Measurements from ENCODE around the gene SLC30A7. TPM values are rescaled to one million over a fixed set of nuclear protein-coding genes. Genes with fewer than 3 reads are reported as not detected.
A peak's percentile ranks its signal among the peaks of the same experiment; 100 is the strongest.

SLC30A7 gene
- total RNA-seq, 2 experiments from 2014 or later = 21.6 to 21.7 TPM

DNA sequence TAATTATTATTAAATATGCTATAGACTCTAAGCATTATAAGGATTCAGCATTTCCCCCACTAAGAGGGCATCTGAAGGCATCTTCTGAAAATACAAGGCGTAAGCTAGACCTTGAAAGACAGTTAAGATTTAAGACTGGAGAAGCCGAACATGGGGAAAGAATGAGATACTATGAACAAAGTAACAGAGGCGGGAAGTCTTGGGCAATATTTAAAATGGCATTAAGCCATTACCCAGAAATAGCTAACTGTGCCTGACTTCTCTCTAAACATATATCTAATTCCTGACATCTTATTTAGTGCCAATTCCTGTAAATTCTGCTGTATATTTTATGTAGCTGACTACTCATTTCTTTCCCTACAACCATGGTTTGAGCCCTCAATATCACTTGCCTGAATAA is 108.8 kb downstream of the SLC30A7 start:
- ChIA-PET POLR2A (interaction anchor here (0.6 to 1.2 kb wide), 5 partner anchors 9 to 251 kb away, joined by 3 to 6 read pairs (median 3); no protein-coding TSS in a partner anchor), CTCF (interaction anchor here (1.2 to 2.6 kb wide), 3 partner anchors 9 to 284 kb away, joined by 3 to 6 read pairs (median 4); no protein-coding TSS in a partner anchor)
- Histone ChIP-seq H3K9me3 (ENCODE audit: control insufficient read depth in 1 of 2, insufficient read depth in 1 of 2, low read length in 2 of 2) (no peaks in the 10 kb centered on the region), H3K4me1 (ENCODE audit: insufficient read depth, low read length) (peaks cover 17% of the 10 kb centered on the region), H3K36me3 (ENCODE audit: insufficient read depth, low read length) (peaks cover 5% of the 10 kb centered on the region), H3K4me3 (ENCODE audit: low read length) (no peak overlapping the region), H3K27me3 (ENCODE audit: control insufficient read depth in 1 of 2, insufficient read depth in 2 of 2, low read length in 2 of 2) (no peaks in the 10 kb centered on the region), H3K27ac (ENCODE audit: low read depth in 1 of 2, low read length in 2 of 2) (no peak overlapping the region)
- no peak for DNase-seq
- TF ChIP-seq, protein P1, sequence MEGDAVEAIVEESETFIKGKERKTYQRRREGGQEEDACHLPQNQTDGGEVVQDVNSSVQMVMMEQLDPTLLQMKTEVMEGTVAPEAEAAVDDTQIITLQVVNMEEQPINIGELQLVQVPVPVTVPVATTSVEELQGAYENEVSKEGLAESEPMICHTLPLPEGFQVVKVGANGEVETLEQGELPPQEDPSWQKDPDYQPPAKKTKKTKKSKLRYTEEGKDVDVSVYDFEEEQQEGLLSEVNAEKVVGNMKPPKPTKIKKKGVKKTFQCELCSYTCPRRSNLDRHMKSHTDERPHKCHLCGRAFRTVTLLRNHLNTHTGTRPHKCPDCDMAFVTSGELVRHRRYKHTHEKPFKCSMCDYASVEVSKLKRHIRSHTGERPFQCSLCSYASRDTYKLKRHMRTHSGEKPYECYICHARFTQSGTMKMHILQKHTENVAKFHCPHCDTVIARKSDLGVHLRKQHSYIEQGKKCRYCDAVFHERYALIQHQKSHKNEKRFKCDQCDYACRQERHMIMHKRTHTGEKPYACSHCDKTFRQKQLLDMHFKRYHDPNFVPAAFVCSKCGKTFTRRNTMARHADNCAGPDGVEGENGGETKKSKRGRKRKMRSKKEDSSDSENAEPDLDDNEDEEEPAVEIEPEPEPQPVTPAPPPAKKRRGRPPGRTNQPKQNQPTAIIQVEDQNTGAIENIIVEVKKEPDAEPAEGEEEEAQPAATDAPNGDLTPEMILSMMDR (IDR thresholded peaks at IDR 0.05) = no peak
- intact Hi-C loops (cut with DNase I, micrococcal nuclease) = loop anchor here in 1 of 2 experiments (5.0 kb wide), 1 partner anchor 77 kb away; no protein-coding TSS in a partner anchor
- H3K9me3 Mint-ChIP-seq = no peaks in the 10 kb centered on the region
- peaks cover 53% of the 10 kb centered on the region for H3K36me3 Mint-ChIP-seq (ENCODE audit: low read depth)
- peak overlapping the region; percentile 57 for H3K27ac Mint-ChIP-seq
- H3K4me1 Mint-ChIP-seq (ENCODE audit: low read depth) = peaks cover 84% of the 10 kb centered on the region
- H3K27me3 Mint-ChIP-seq = no peaks in the 10 kb centered on the region
- H3K4me3 Mint-ChIP-seq = no peak overlapping the region
- no peak for ATAC-seq (ENCODE audit: poor library complexity)

- Mint-ChIP-seq H3K4me1 (ENCODE audit: low read depth) (peaks cover 87% of the 10 kb centered on the region), H3K9me3 (no peaks in the 10 kb centered on the region), H3K27me3 (no peaks in the 10 kb centered on the region), H3K36me3 (ENCODE audit: low read depth) (peaks cover 55% of the 10 kb centered on the region), H3K4me3 (peak overlapping the region; percentile 38), H3K27ac (peak overlapping the region; percentile 57)
- H3K4me3 ChIP-seq (ENCODE audit: low read length) = no peak overlapping the region
- H3K4me1 ChIP-seq (ENCODE audit: insufficient read depth, low read length) = peaks cover 17% of the 10 kb centered on the region
- no peaks in the 10 kb centered on the region for H3K27me3 ChIP-seq (ENCODE audit: control insufficient read depth in 1 of 2, insufficient read depth in 2 of 2, low read length in 2 of 2)
- DNase-seq = peak in 3 of 14 experiments; percentile 26 to 46 (median 34)
- TF ChIP-seq, protein P1 (IDR thresholded peaks at IDR 0.05) = no peak
- ATAC-seq (ENCODE audit: poor library complexity) = peak; percentile 55
- peaks cover 9% of the 10 kb centered on the region for H3K36me3 ChIP-seq (ENCODE audit: insufficient read depth, low read length)
- ChIA-PET POLR2A (interaction anchor here (0.6 to 1.2 kb wide), 4 partner anchors 8 to 251 kb away, joined by 3 to 6 read pairs (median 4); no protein-coding TSS in a partner anchor), CTCF (interaction anchor here (1.2 to 2.6 kb wide), 3 partner anchors 10 to 283 kb away, joined by 3 to 6 read pairs (median 4); no protein-coding TSS in a partner anchor)
- intact Hi-C loops (cut with DNase I, micrococcal nuclease) = loop anchor here in 1 of 2 experiments (5.0 kb wide), 1 partner anchor 78 kb away; no protein-coding TSS in a partner anchor
- no peaks in the 10 kb centered on the region for H3K9me3 ChIP-seq (ENCODE audit: control insufficient read depth in 1 of 2, insufficient read depth in 1 of 2, low read length in 2 of 2)
- no peak overlapping the region for H3K27ac ChIP-seq (ENCODE audit: low read depth in 1 of 2, low read length in 2 of 2)
Measured at GRCh38 chr1:101005183-101005582, 109.3 kb downstream of the SLC30A7 start.

DNA sequence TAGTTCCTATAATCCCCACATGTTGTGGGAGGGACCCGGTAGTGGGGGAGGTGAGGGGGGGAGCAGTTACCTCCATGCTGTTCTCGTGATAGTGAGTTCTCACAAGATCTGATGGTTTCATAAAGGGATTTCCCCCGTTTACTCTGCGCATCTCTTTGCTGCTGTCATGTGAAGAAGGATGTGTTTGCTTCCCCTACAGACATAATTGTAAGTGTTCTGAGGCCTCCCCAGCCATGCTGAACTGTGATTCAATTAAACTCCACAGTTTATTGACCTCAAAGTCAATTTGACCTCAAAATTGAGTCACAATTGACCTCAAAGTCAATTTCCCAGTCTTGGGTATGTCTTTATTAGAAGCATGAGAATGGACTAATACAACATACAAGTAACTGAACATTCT is 110.0 kb downstream of the SLC30A7 start:
- Mint-ChIP-seq H3K27me3 (no peaks in the 10 kb centered on the region), H3K36me3 (ENCODE audit: low read depth) (peaks cover 54% of the 10 kb centered on the region), H3K27ac (peak overlapping the region; percentile 57), H3K4me3 (no peak overlapping the region), H3K4me1 (ENCODE audit: low read depth) (peaks cover 87% of the 10 kb centered on the region), H3K9me3 (no peaks in the 10 kb centered on the region)
- DNase-seq (peak in 4 of 14 experiments; percentile 6 to 68 (median 52)), ATAC-seq (ENCODE audit: poor library complexity) (peak; percentile 40)
- intact Hi-C loops (cut with DNase I, micrococcal nuclease) = loop anchor here in 1 of 2 experiments (5.0 kb wide), 1 partner anchor 79 kb away; no protein-coding TSS in a partner anchor
- CTCF ChIA-PET = interaction anchor here (1.2 to 2.6 kb wide), 2 partner anchors 15 to 282 kb away, joined by 4 to 6 read pairs; no protein-coding TSS in a partner anchor
- H3K4me1 ChIP-seq (ENCODE audit: insufficient read depth, low read length) = peaks cover 17% of the 10 kb centered on the region
- TF ChIP-seq, protein P1 (IDR thresholded peaks at IDR 0.05) = no peak
- no peaks in the 10 kb centered on the region for H3K27me3 ChIP-seq (ENCODE audit: control insufficient read depth in 1 of 2, insufficient read depth in 2 of 2, low read length in 2 of 2)
- POLR2A ChIA-PET = interaction anchor here (0.9 to 1.2 kb wide), 2 partner anchors 8 to 10 kb away, joined by 4 to 6 read pairs; no protein-coding TSS in a partner anchor
- H3K36me3 ChIP-seq (ENCODE audit: insufficient read depth, low read length) = peaks cover 8% of the 10 kb centered on the region
- no peak overlapping the region for H3K27ac ChIP-seq (ENCODE audit: low read depth in 1 of 2, low read length in 2 of 2)
- H3K4me3 ChIP-seq (ENCODE audit: low read length) = no peak overlapping the region
- H3K9me3 ChIP-seq (ENCODE audit: control insufficient read depth in 1 of 2, insufficient read depth in 1 of 2, low read length in 2 of 2) = no peaks in the 10 kb centered on the region

All from CD4-positive, alpha-beta T cell (primary cell).